Fibroblast of gingiva (primary cell): ENCODE results near the gene FAM114A1.
"Not testable (repeated sequence)": the region's sequence is repeated elsewhere in the genome, so short reads cannot be mapped to it uniquely, and the experiment has no call there.

Experiments used
- DNase-seq: peaks from one replicate; pipeline ENCODE4 v3.0.0-alpha.2; 2011; ENCODE audit warnings: low read depth

Gene FAM114A1

DNA sequence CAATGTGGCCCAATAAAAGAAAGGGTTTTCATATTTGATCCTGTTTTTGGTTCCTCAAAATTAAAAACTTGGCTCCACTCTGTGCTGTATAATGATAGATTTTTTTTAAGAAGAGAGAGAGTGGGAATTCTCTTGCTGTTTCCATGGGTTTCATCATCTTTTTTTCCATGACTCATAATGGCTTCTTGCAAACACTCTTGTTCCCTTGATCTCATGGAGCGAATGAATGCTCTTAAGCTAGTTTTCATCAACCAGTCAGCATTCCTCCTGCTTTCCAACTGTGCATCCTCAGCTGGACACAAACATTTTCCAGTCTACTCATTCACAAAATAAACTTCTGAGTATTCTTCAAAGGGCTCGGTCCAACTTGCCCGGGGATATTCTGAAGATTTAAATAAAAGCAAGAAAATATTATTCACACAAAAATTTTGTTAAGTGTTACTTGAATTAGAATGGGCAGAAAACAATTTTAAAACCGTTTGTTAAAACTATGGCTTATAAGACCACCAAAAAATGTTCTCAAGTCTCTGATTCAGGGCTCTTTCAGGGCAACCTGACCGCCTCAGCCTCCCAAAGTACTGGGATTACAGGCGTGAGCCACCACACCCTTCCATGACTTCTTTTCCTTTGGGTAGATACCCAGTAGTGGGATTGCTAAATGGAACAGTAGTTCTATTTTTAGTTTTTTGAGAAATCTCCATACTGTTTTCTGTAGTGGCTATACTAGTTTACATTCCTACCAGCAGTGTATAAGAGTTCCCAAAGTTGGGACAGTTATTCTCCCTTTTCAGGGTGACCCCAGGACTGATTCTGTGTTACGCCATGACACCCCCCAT lies 99.9 kb downstream of the FAM114A1 start:
- peak; percentile 97 for DNase-seq

- no peak for DNase-seq
Observed at GRCh38 chr4:38968668-38969067, 101.1 kb downstream of the FAM114A1 start.

DNA sequence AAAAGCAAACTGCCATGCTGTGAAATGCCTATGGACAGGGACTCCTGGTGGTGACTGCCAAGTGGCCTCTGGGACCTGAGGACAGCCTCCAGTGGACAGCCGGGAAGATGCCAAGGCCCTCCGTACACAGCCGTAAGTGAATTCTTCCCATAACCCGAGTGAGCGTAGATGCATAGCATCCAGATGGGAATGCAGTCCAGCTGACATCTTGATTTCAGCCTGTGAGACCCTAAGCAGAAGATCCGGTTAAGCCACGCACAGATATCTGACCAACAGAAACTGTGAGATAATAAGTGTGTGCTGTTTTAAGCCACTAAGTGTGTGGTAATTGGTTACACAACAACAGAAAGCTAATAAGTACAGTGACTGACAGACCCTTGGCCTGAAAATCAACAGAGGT lies 108.7 kb downstream of the FAM114A1 start:
- no peak for DNase-seq

GRCh38 chr4:38979081-38979480 lies 111.5 kb downstream of the FAM114A1 start:
- DNase-seq = no peak

DNA sequence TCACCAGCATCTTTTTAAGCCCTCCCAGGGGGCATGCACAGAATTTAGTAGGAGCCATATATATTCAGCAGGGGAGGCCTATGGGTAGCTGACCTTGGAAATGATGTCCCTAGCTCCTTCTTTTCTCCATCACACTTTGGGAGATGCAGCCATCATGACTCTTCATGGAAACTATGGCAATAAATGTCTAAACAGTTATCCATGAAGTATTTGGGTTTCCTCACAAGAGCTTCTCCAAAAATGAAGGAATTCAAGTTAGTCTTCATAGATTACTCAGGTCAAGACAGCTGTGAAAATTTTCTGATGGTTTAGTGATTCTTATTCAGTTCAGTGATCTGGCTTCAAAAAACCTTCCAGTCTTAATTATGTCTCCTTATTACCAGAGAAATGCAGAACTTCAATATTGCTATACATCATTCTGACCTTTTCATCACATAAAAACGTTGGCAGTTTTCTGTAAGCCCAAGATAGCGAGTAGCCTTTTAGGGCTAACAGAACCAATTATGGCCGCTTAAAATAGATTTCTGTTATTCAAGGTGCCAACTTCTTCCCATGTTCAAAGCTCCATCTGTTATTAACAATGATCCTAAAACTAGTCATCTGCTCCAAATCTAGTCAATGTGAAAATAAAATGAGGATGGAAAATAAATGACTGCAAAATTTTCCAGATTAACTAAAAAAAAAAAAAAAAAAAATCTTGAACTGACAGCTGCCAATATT lies 112.1 kb downstream of the FAM114A1 start:
- DNase-seq = peak; percentile 13

GRCh38 chr4:38980903-38981676 lies 113.5 kb downstream of the FAM114A1 start:
- peak; percentile 93 for DNase-seq

- peak; percentile 57 for DNase-seq
Observed at GRCh38 chr4:38982361-38983095, 114.9 kb downstream of the FAM114A1 start.

GRCh38 chr4:38983291-38983690 lies 115.7 kb downstream of the FAM114A1 start:
- DNase-seq = peak; percentile 14

DNA sequence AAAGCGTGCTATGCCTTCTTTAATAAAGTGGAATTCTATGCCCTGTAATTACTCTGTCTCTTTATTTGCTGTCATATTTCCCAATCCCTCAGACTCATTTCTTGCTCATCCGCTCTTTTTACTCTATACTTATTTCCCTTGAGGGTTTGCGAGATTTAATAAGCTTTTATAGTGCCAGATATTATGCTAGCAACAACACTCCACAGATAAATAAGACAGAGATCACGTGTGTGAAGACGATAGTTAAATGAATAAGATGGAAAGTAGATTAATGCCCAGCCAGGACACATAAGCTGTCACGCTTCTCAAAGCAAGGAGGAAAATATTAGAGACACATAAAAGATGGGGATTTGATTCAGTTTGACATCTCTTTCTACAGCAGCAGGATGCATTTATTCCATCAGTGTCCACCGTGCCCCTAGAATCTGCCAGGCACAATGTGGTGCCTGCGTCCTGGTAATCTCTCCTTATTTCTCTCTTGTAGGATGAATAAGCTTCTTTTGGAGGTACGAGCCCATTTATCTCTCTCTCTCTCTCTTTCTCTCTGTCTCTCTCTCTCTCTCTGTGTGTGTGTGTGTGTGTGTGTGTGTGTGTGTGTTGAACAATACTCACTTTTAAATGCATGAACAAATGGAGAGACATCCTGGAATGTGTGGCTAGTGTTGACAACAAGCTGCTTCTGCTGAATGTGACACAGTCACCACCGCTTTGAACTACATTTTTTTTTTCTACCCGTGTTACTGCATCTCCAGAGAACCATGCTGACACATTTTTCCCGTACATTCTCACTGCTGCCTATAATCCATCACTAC lies 116.4 kb downstream of the FAM114A1 start:
- DNase-seq = peak; percentile 83

DNA sequence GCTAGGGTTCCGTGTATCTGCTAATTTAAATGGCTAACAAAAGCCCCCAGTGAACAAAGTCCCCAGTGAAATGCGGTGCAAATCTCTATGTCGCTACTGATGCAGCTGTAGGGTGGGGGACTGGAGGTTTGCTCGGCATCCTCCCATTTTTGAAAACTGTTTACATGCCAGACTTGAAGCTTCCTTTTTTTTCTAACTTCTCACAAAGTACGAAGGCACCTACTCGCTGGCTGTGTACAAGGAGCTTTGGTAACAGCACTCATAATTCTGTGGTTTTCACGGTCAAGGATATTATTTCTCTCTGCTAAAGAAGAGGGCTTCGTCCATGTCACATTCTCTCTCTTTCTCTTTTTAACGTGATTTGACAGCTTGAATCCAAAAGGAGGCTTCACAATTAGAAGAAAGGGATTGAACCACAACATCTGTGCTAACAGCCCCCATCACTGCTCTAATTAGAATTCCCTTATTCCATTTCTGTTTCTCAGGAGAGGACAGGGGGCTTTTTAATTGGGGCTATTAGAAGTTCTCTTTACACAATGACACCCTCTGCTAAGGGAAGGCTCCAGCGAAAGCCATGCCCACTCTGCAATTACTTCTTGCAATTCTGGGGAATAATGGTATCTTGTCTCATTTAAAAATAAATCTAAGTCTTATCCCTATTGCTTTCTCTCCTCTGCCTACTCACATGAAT lies 117.9 kb downstream of the FAM114A1 start:
- no peak for DNase-seq

GRCh38 chr4:38987491-38987890 lies 119.9 kb downstream of the FAM114A1 start:
- no peak for DNase-seq

DNA sequence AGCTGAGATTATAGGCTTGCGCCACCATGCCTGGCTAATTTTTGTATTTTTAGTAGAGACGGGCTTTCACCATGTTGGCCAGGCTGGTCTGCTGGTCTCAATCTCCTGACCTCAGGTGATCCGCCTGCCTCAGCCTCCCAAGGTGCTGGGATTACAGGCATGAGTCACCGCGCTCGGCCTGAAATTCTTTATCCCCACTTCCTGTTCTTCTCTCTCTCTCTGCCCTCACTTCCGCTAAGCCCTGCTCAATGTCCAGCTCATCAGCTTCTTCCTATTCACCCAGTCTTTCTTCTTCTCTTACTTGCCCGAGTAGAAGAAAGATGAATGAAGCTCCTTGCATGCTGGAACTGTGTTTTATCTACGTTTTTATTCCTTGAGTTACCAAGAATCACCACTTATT lies 120.7 kb downstream of the FAM114A1 start:
- not testable (repeated sequence) for DNase-seq

DNA sequence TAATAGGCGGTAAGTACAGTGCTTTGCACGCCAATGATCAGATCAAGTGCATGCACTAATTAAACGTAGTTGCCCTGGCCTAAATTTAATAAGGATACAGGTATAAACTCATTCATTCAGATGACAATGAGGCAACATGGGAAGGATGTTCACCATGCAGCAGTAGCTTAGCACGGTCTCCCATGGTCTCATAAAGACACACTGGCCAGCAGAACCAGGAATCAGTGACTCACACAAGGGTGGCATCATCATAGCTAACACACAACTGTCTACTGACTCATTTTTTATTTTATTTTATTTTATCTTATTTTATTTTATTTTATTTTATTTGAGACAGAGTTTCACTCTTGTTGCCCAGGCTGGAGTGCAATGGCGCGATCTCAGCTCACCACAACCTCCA lies 121.9 kb downstream of the FAM114A1 start:
- DNase-seq = peak; percentile 19

GRCh38 chr4:38990241-38990640 lies 122.6 kb downstream of the FAM114A1 start:
- DNase-seq = no peak

DNA sequence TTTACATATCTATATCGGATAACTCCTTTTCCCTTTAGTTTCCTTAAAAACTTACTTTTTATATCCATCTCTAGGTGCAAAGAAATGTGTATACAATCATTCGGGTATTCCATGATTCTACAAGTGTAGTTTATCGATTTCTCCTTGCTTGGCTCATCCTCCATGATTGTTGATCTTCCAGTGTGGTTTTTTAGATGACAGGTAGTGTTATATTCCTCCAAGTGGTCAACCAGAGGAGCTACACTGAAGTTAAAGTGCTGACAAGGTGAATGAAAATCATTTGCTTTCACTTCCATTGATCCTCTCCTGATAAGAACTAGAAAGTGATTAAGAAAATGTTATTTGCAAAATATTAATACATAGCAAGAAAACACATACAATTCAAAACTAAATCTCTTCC lies 126.1 kb downstream of the FAM114A1 start:
- DNase-seq = no peak

GRCh38 chr4:38994135-38994534 lies 126.5 kb downstream of the FAM114A1 start:
- no peak for DNase-seq
